HG02884 (cell line): ENCODE data around the gene ZER1.
"Not testable (repeated sequence)": the region's sequence is repeated elsewhere in the genome, so short reads cannot be mapped to it uniquely, and the experiment has no call there.

Experiments used
- ATAC-seq: cut with Tn5 transposase; IDR thresholded peaks from one replicate; pipeline ENCODE4 v1.9.1; 2021; ENCODE audit warnings: mild to moderate bottlenecking, moderate library complexity; ENCODE audit not compliant: unreplicated experiment

ZER1 gene

GRCh38 chr9:128718047-128718446 lies 53.7 kb downstream of the ZER1 start:
- ATAC-seq = no peak

- ATAC-seq = no peak
These were observed 55.0 kb downstream of the ZER1 start for GRCh38 chr9:128716581-128717254.

- no peak for ATAC-seq
These were observed 56.3 kb downstream of the ZER1 start for GRCh38 chr9:128715436-128715750.

- no peak for ATAC-seq
These were observed 56.9 kb downstream of the ZER1 start for GRCh38 chr9:128714586-128715435.

GRCh38 chr9:128713941-128714573 lies 57.7 kb downstream of the ZER1 start:
- no peak for ATAC-seq

GRCh38 chr9:128713411-128713780 lies 58.3 kb downstream of the ZER1 start:
- no peak for ATAC-seq

- no peak for ATAC-seq
These were observed 59.0 kb downstream of the ZER1 start for GRCh38 chr9:128712451-128713410.

GRCh38 chr9:128707446-128707845 lies 64.3 kb downstream of the ZER1 start:
- ATAC-seq = no peak

GRCh38 chr9:128706671-128707381 lies 64.9 kb downstream of the ZER1 start:
- ATAC-seq = no peak

GRCh38 chr9:128706045-128706444 lies 65.7 kb downstream of the ZER1 start:
- no peak for ATAC-seq

GRCh38 chr9:128705051-128705965 lies 66.4 kb downstream of the ZER1 start:
- ATAC-seq = no peak

- no peak for ATAC-seq
These were observed 67.4 kb downstream of the ZER1 start for GRCh38 chr9:128704356-128704670.

GRCh38 chr9:128703616-128704355 lies 67.9 kb downstream of the ZER1 start:
- ATAC-seq = no peak

- no peak for ATAC-seq
These were observed 68.6 kb downstream of the ZER1 start for GRCh38 chr9:128702949-128703615.

- ATAC-seq = no peak
These were observed 69.2 kb downstream of the ZER1 start, which contains the start of gene PKN3 for GRCh38 chr9:128702445-128702948. TSS of gene PKN3 (plus strand) at chr9:128702503. CDS start at chr9:128702916, 413 bp downstream.

- no peak for ATAC-seq
These were observed 70.4 kb downstream of the ZER1 start for GRCh38 chr9:128701227-128701854.

GRCh38 chr9:128699096-128699795 lies 72.5 kb downstream of the ZER1 start:
- ATAC-seq = not testable (repeated sequence)
